Karpas-422 (cell line): ENCODE measurements around the gene BAHCC1. TPM values are rescaled to one million over a fixed set of nuclear protein-coding genes. Genes with fewer than 3 reads are reported as not detected.

ENCODE experiments used
- DNase-seq: peaks from one replicate; pipeline ENCODE4 v3.0.0-alpha.2; 2015
- H2AFZ ChIP-seq: fragments of 200-600 bp; sonication (generic); 2 replicates; pipeline ENCODE4 v1.6.1; 2014; ENCODE audit warnings: antibody characterized with exemption, low read length, mixed read lengths
- H3K27ac ChIP-seq: fragments of 200-600 bp; sonication (generic); 2 replicates; pipeline ENCODE4 v1.5.1; 2014; ENCODE audit warnings: mild to moderate bottlenecking, low read length, moderate library complexity
- H3K27me3 ChIP-seq: fragments of 200-600 bp; sonication (generic); 2 replicates; pipeline ENCODE4 v1.6.1; 2014; ENCODE audit warnings: low read length, mixed read lengths
- H3K36me3 ChIP-seq: fragments of 200-600 bp; sonication (generic); 2 replicates; pipeline ENCODE4 v1.6.1; 2014; ENCODE audit warnings: low read length, mixed read lengths; ENCODE audit not compliant: insufficient read depth
- H3K4me1 ChIP-seq: fragments of 200-600 bp; sonication (generic); 2 replicates; pipeline ENCODE4 v1.6.1; 2014; ENCODE audit warnings: mild to moderate bottlenecking, low read length, mixed read lengths
- H3K4me2 ChIP-seq: fragments of 200-600 bp; sonication (generic); 2 replicates; pipeline ENCODE4 v1.6.1; 2014; ENCODE audit warnings: low read length, low read depth, mild to moderate bottlenecking; ENCODE audit not compliant: poor library complexity, severe bottlenecking
- H3K4me3 ChIP-seq: fragments of 200-600 bp; sonication (generic); 2 replicates; pipeline ENCODE4 v1.5.1; 2014; ENCODE audit warnings: mild to moderate bottlenecking, antibody characterized with exemption, low read length, mixed read lengths
- H3K79me2 ChIP-seq: fragments of 200-600 bp; sonication (generic); 2 replicates; pipeline ENCODE4 v1.6.1; 2014; ENCODE audit warnings: mild to moderate bottlenecking, low read length, mixed read lengths
- H3K9ac ChIP-seq: fragments of 200-600 bp; sonication (generic); 2 replicates; pipeline ENCODE4 v1.6.0; 2014; ENCODE audit warnings: low read length
- H3K9me2 ChIP-seq: fragments of 200-600 bp; sonication (generic), shearing (Covaris generic); replicated peaks from 2 replicates; pipeline ENCODE4 v1.6.0; 2014; ENCODE audit warnings: mild to moderate bottlenecking, low read length, moderate library complexity; ENCODE audit not compliant: insufficient read depth
- H3K9me3 ChIP-seq: fragments of 300-700, 200-600 bp; sonication (generic); 2 replicates; pipeline ENCODE4 v1.6.1; 2014; ENCODE audit warnings: low read length, mixed read lengths
- H4K20me1 ChIP-seq: fragments of 200-600 bp; sonication (generic); 2 replicates; pipeline ENCODE4 v1.6.1; 2014; ENCODE audit warnings: mild to moderate bottlenecking, antibody characterized with exemption, low read length, low read depth; ENCODE audit not compliant: insufficient read depth
- total RNA-seq: library from RNA; depleted of rRNA; stranded (reverse); fragments of >200 nt; shearing (Covaris generic); gene quantifications from 2 replicates; pipeline ENCODE4 v1.2.3, GENCODE V29; 2014; ENCODE audit warnings: low replicate concordance

The BAHCC1 gene
- total RNA-seq, 1 experiment from 2014 or later, result not detected

DNA sequence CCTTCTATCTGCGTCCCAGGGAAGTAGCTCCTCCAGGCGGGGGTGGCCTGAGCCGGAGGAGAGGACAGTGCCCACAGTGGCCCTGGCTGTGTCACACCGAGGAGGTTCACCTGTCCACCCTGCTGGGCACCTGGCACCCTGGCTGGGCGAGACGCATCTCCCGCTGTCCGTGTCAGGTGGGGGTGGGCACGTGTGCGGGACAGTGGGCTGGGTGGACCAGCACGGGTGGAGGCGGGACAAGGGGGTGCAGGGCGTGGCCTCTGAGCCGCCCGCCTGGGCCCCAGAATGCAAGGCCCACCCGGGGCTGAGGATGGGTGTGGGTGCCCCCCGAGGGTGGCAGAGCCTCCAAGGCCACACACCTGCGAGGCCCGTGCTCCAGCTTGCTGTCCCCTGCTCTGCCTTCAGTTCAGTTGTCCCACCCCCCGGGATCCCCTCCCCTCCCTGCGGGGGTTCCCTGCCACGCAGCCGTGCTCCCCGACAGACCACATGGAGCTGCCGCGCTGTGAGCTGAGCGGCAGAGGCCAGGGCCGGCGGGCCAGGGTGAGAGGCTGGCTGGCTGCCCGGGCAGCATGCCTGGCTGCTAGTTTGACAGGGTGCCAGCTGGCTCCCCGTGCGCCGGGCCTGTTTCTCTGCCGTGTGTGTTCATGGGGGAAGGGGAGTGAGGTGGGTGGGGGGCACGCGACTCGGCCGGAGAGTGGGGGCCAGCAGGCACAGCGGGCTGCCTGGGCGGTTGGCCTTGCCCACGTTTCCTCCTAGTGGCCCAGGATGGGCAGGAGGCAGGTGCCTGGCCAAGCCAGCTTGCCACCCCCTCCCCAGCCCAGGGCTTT is 33.9 kb downstream of the BAHCC1 start:
- Histone ChIP-seq H3K9me3 (peaks cover 9% of the 10 kb centered on the region; the same call in 1 of the 2 replicates), H3K27me3 (no peaks in the 10 kb centered on the region), H3K4me3 (no peak overlapping the region), H3K4me2 (no peak overlapping the region), H3K79me2 (no peaks in the 10 kb centered on the region), H3K9me2 (no peaks in the 10 kb centered on the region), H2AFZ (no peak overlapping the region), H3K9ac (no peak overlapping the region), H3K27ac (no peak overlapping the region), H3K4me1 (no peaks in the 10 kb centered on the region), H3K36me3 (no peaks in the 10 kb centered on the region), H4K20me1 (no peaks in the 10 kb centered on the region)
- DNase-seq, result no peak

DNA sequence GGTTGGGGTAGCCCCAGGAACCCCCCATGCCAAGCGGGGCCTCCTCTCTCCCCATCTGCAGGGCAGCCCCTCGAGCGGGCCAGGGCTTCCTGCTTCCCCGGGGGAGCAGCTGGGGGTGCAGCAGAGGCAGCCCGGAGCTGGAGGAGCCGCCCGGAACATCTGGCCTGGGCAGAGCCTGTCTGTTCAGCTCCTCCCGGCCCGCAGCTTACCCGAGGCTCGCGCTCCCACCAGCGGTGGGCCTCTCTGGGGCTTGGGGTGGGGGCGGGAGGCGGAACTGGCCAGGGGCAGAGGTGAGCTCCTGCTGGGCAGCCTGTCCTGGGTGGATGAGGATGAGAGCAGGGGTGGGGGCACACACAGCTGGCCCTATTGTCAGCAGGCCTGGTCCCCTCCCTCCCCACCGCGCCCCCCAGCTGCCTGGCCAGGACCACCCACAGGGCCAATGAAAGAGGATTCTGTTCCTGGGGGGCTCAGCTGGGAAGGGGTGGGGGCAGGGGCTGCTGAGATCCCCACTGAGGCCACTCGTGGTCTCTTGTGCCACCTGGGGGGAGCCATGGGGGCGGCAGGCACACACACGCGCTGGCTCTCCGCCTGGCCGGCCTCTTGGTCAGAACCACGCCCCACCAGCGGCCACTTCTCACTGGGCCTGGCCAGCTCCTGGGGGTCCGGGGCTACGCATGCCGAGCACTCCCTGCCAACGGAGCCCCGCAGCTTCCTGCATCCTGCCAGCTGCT is 34.7 kb downstream of the BAHCC1 start:
- H4K20me1 ChIP-seq, result no peaks in the 10 kb centered on the region

DNA sequence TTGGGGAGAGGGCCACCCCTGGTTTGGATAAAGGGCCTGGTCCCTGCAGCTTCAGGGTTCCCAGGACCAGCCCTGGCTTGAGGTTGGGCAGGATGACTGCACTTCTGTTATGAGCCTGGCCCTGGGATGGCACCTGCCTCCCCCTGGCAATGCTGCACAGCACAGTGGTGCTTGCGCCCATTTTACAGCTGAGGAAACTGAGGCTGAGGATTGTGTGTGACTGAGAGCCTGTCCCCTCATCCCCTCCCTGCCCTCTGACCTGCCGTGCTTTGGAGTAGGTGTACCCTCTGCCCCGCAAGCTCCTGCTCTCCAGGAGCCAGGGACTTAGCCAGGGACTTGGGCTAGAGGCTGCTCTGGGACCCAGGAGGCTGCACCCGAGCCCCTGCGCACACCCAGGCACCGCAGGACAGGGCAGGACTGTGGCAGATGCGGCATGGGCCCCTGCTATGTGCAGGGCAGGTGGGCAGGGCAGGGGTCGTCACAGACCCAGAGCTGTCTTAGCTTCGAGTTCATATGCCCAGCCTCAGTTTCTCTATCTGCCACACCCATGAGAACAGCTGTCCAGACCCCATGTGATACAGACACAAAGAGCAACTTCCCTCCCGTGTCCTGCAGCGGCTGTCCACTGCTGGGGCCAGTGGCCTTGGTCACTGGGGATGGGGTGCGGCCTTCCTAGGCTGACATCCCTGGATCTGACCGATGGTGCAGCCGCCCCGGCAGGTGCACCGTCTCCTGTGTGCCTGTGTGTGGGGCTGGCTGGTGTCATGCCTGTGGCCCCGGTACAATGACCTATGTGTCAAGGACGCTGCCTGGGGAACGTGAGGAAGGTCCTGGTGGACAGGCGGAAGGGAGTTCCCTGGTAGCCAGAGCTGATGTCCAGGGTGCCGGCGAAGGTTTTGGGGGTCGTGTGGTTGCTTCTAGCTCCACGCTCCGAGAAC is 36.6 kb downstream of the BAHCC1 start:
- H4K20me1 ChIP-seq, result no peaks in the 10 kb centered on the region
- no peak overlapping the region for H3K27ac ChIP-seq
- no peaks in the 10 kb centered on the region for H3K36me3 ChIP-seq
- no peaks in the 10 kb centered on the region for H3K27me3 ChIP-seq
- no peaks in the 10 kb centered on the region for H3K9me3 ChIP-seq
- no peak overlapping the region for H3K9ac ChIP-seq
- H3K9me2 ChIP-seq, result no peaks in the 10 kb centered on the region
- no peak overlapping the region for H3K4me2 ChIP-seq
- no peaks in the 10 kb centered on the region for H3K79me2 ChIP-seq
- H3K4me3 ChIP-seq, result no peak overlapping the region
- DNase-seq, result no peak
- no peak overlapping the region for H2AFZ ChIP-seq
- no peaks in the 10 kb centered on the region for H3K4me1 ChIP-seq

More for the DNA sequence above, 34.7 kb downstream of the BAHCC1 start:
- Histone ChIP-seq H3K36me3 (no peaks in the 10 kb centered on the region), H3K4me2 (no peak overlapping the region), H3K9ac (no peak overlapping the region), H3K9me3 (peaks cover 9% of the 10 kb centered on the region; the same call in 1 of the 2 replicates), H3K27ac (no peak overlapping the region), H3K4me3 (no peak overlapping the region), H3K79me2 (no peaks in the 10 kb centered on the region), H3K4me1 (no peaks in the 10 kb centered on the region), H2AFZ (no peak overlapping the region), H3K9me2 (no peaks in the 10 kb centered on the region), H3K27me3 (no peaks in the 10 kb centered on the region)
- no peak for DNase-seq

DNA sequence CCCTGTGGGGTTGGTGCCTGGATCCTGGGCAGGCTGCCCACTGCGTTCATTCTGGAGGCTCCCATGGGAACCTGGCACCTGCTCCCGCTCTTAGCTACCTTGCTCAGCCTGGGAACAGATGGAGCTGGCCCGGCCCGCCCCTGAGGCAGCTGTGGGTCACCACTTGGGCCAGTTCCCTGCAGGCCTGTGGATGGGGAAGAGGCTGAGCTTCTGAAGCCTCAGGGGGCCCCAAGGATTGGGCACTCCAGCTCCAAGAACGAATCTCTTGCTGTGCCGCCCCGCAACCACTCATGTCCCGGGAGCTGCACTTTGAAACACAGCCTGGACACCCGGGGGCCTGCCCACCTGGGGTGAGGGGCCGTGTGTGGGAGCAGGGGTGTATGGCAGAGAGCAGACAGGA is 37.7 kb downstream of the BAHCC1 start:
- Histone ChIP-seq H3K79me2 (no peaks in the 10 kb centered on the region), H3K9ac (no peak overlapping the region), H3K4me1 (no peaks in the 10 kb centered on the region), H3K27ac (no peak overlapping the region), H2AFZ (no peak overlapping the region), H4K20me1 (no peaks in the 10 kb centered on the region), H3K36me3 (no peaks in the 10 kb centered on the region), H3K9me2 (no peaks in the 10 kb centered on the region), H3K4me3 (no peak overlapping the region), H3K9me3 (no peaks in the 10 kb centered on the region), H3K27me3 (no peaks in the 10 kb centered on the region), H3K4me2 (no peak overlapping the region)
- no peak for DNase-seq

DNA sequence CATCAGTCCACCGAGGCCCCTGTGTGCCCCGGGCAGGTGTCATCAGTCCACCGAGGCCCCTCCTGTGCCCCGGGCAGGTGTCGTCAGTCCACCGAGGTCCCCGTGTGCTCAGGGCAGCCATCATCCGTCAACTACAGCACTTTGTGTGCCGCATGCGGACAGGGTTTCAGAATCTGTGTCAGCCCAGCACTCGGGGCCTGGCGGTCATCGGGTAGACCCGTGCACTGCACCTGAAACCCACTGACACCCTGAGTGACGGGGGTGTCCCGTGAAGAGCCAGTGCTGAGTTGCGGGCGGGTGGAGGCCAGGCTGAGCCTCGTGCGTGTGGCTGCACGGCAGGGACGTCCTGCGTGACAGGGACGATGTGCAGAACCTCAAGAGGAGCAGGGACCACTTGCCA is 38.4 kb downstream of the BAHCC1 start:
- H3K4me1 ChIP-seq, result no peaks in the 10 kb centered on the region
- DNase-seq, result no peak
- no peak overlapping the region for H3K27ac ChIP-seq

DNA sequence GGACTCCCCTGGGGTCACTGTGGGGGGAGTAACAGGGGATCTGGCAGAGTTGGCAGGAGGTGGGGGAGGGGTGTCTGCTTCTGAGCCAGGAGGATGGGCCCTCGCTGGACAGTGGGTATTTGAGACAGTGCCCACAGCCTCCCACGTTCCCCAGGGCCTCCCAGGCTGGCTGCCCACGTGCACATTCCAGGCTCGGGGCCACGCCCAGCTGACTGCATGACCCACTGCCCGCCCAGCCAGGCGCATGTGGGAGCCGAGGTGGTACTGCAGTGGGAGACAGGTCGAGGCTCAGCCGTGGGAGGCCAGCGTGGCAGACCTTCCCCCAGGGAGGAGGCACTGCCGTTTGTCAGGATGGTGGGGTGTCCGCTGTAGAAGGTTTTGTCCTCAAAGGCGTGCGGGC is 38.8 kb downstream of the BAHCC1 start:
- H3K9me2 ChIP-seq, result no peaks in the 10 kb centered on the region
- no peaks in the 10 kb centered on the region for H3K36me3 ChIP-seq
- H3K4me2 ChIP-seq, result no peak overlapping the region
- no peak overlapping the region for H3K4me3 ChIP-seq
- no peaks in the 10 kb centered on the region for H3K27me3 ChIP-seq
- no peak for DNase-seq
- H3K9ac ChIP-seq, result no peak overlapping the region
- H3K79me2 ChIP-seq, result no peaks in the 10 kb centered on the region
- H4K20me1 ChIP-seq, result no peaks in the 10 kb centered on the region
- no peaks in the 10 kb centered on the region for H3K9me3 ChIP-seq
- H2AFZ ChIP-seq, result no peak overlapping the region
- no peaks in the 10 kb centered on the region for H3K4me1 ChIP-seq
- H3K27ac ChIP-seq, result no peak overlapping the region

More for the DNA sequence above, 38.4 kb downstream of the BAHCC1 start:
- Histone ChIP-seq H4K20me1 (no peaks in the 10 kb centered on the region), H2AFZ (no peak overlapping the region), H3K27me3 (no peaks in the 10 kb centered on the region), H3K36me3 (no peaks in the 10 kb centered on the region), H3K9me3 (no peaks in the 10 kb centered on the region), H3K4me3 (no peak overlapping the region), H3K9ac (no peak overlapping the region), H3K9me2 (no peaks in the 10 kb centered on the region), H3K4me2 (no peak overlapping the region), H3K79me2 (no peaks in the 10 kb centered on the region)

DNA sequence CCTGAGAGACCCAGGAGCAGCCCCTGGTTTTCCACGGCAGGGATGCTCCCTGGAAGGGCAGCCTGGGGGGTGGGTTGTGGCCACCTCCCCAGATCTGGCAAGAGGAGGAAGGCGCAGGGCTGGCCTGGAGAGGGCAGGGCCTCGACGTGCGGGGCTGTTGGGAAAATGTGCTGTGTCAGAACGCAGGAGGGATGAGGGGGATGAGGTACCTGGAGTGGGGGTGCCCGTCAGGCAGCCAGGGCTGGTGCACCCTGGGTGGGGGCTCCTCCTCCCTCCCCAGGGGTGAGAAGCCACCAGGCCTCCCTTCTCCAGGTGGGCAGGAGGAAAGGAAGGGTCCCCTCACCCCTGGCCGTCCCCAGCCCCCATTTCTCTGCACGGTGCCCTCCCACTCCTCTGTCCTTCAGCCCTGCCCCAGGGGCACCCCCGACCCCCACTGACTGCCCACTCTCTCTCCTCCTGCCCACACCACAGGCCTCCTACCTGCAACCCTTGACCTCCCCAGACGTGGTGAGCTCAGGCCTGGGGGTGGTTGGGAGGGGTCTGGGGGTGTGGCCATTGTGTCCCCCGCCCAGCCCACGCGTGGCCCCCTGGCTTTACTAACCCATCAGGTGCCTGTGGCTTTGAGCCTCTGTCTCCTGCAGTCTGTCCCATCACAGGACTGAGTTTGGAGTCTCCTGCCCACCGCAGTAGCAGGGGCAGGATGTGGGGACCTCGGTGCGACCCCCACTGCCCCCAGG is 39.6 kb downstream of the BAHCC1 start:
- Histone ChIP-seq H3K4me1 (no peaks in the 10 kb centered on the region), H3K27me3 (no peaks in the 10 kb centered on the region), H4K20me1 (no peaks in the 10 kb centered on the region), H2AFZ (no peak overlapping the region), H3K27ac (no peak overlapping the region), H3K4me3 (no peak overlapping the region), H3K9me3 (no peaks in the 10 kb centered on the region), H3K79me2 (no peaks in the 10 kb centered on the region), H3K4me2 (no peak overlapping the region), H3K9ac (no peak overlapping the region), H3K9me2 (no peaks in the 10 kb centered on the region), H3K36me3 (no peaks in the 10 kb centered on the region)
- no peak for DNase-seq
